Measurements from ENCODE around the gene PEG3.

DNA sequence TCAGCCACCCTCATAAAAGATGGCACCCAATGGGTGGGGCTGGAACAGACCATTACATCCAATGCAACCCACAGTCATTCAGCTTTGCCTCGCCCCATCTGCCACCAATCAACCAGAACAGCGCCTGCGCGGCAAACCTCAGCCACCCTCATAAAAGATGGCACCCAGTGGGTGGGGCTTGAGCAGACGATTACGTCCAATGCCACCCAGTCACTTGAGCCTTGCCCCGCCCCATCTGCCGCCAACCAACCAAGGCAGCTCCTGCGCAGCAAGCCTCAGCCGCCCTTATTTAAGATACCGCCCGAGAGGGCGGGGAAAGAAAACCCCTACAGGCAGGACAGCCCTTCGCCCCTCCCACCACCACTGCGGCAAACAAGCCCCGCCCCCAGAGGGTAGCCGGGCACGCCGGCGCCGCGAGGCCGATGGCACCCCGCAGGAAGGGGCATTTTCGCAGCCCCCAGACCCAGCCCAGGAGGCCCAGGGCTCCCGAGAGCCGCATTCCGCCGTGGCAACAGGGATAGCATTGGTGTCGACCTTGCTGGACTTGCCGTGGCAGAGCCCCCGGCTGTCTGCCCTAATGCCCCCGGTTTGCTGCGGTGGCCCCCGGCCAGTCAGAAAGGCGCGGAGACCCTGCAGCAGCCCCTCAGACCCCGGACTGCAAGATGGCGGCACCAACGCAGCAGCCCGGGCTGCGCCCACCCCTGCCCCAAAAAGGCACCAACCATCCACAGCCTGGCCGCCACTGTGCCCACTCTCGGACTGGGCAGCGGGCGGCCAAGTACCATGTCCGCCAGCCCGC, 675 bp downstream of the PEG3 start:
- no peak for TF ChIP-seq CTCF (IDR thresholded peaks at IDR 0.05)
- no peak for TF ChIP-seq ZFX (IDR thresholded peaks at IDR 0.05; ENCODE audit: borderline replicate concordance)

All from 22Rv1 (cell line).